ENCODE measurements around the gene BCL7B. TPM values are rescaled to one million over a fixed set of nuclear protein-coding genes. Genes with fewer than 3 reads are reported as not detected.
"Not testable (repeated sequence)": the region's sequence is repeated elsewhere in the genome, so short reads cannot be mapped to it uniquely, and the experiment has no call there.

The BCL7B gene
- total RNA-seq, 1 donor from 2014 or later: 80.7 TPM

- intact Hi-C loops (cut with micrococcal nuclease): no loop called here
- no peak for DNase-seq
- peak; percentile 13 for ATAC-seq
Measured at GRCh38 chr7:73577627-73578341, 20.3 kb upstream of the BCL7B start.

GRCh38 chr7:73573791-73574190, 16.3 kb upstream of the BCL7B start:
- DNase-seq: no peak
- ATAC-seq: no peak
- intact Hi-C loops (cut with micrococcal nuclease): no loop called here

GRCh38 chr7:73573276-73573675, 15.8 kb upstream of the BCL7B start:
- DNase-seq: no peak
- intact Hi-C loops (cut with micrococcal nuclease): no loop called here
- ATAC-seq: no peak

GRCh38 chr7:73572767-73573186, 15.3 kb upstream of the BCL7B start:
- intact Hi-C loops (cut with micrococcal nuclease): no loop called here
- DNase-seq: no peak

GRCh38 chr7:73570977-73571376, 13.5 kb upstream of the BCL7B start:
- DNase-seq (no peak), ATAC-seq (no peak)
- intact Hi-C loops (cut with micrococcal nuclease): no loop called here

More at GRCh38 chr7:73572767-73573186, 15.3 kb upstream of the BCL7B start:
- no peak for ATAC-seq

- DNase-seq: no peak
- intact Hi-C loops (cut with micrococcal nuclease): no loop called here
- ATAC-seq: no peak
Measured at GRCh38 chr7:73570521-73570920, 13.0 kb upstream of the BCL7B start.

GRCh38 chr7:73569042-73569608, 11.6 kb upstream of the BCL7B start:
- intact Hi-C loops (cut with micrococcal nuclease): no loop called here

GRCh38 chr7:73567846-73568685, 10.6 kb upstream of the BCL7B start:
- intact Hi-C loops (cut with micrococcal nuclease): no loop called here
- ATAC-seq (no peak), DNase-seq (no peak)

More at GRCh38 chr7:73569042-73569608, 11.6 kb upstream of the BCL7B start:
- no peak for DNase-seq
- no peak for ATAC-seq

- ATAC-seq (no peak), DNase-seq (no peak)
- intact Hi-C loops (cut with micrococcal nuclease): no loop called here
Measured at GRCh38 chr7:73567140-73567539, 9.7 kb upstream of the BCL7B start.

GRCh38 chr7:73566431-73566830, 8.9 kb upstream of the BCL7B start:
- intact Hi-C loops (cut with micrococcal nuclease); ATAC-seq; DNase-seq: not testable (repeated sequence)

- ATAC-seq (no peak), DNase-seq (no peak)
- intact Hi-C loops (cut with micrococcal nuclease): no loop called here
Measured at GRCh38 chr7:73565675-73566340, 8.3 kb upstream of the BCL7B start.

- ATAC-seq: no peak
- intact Hi-C loops (cut with micrococcal nuclease): no loop called here
Measured at GRCh38 chr7:73560109-73560835, 2.8 kb upstream of the BCL7B start.

GRCh38 chr7:73557108-73557396, 438 bp downstream of the BCL7B start:
- ATAC-seq (peak; percentile 96), DNase-seq (peak; percentile 97)
- intact Hi-C loops (cut with micrococcal nuclease): no loop called here

More at GRCh38 chr7:73560109-73560835, 2.8 kb upstream of the BCL7B start:
- DNase-seq: no peak

GRCh38 chr7:73556208-73557107, 1.0 kb downstream of the BCL7B start:
- DNase-seq: no peak
- ATAC-seq: no peak
- intact Hi-C loops (cut with micrococcal nuclease): no loop called here

- DNase-seq: no peak
- intact Hi-C loops (cut with micrococcal nuclease): no loop called here
- no peak for ATAC-seq
Measured at GRCh38 chr7:73555411-73555982, 2.0 kb downstream of the BCL7B start.

- ATAC-seq; intact Hi-C loops (cut with micrococcal nuclease); DNase-seq: not testable (repeated sequence)
Measured at GRCh38 chr7:73550093-73550492, 7.4 kb downstream of the BCL7B start.

- ATAC-seq: peak; percentile 51
- no peak for DNase-seq
- intact Hi-C loops (cut with micrococcal nuclease): no loop called here
Measured at GRCh38 chr7:73549176-73549575, 8.3 kb downstream of the BCL7B start.

- peak; percentile 42 for ATAC-seq
- no peak for DNase-seq
Measured at GRCh38 chr7:73547841-73548240, 9.6 kb downstream of the BCL7B start.

More at GRCh38 chr7:73547841-73548240, 9.6 kb downstream of the BCL7B start:
- intact Hi-C loops (cut with micrococcal nuclease): no loop called here

All from left ventricle myocardium superior (tissue), 1 donor.